Measurements from ENCODE around the gene ANLN.
"Not testable (repeated sequence)": the region's sequence is repeated elsewhere in the genome, so short reads cannot be mapped to it uniquely, and the experiment has no call there.

ANLN gene

GRCh38 chr7:36389371-36390198 lies at the start of gene ANLN:
Gene ANLN (plus strand): TSS chr7:36389862. CDS start chr7:36390027, 165 bp downstream.
- peak; percentile 95 for DNase-seq

- DNase-seq = no peak
Observed at GRCh38 chr7:36343548-36343947, 46.1 kb upstream of the ANLN start.

GRCh38 chr7:36344622-36345021 lies 45.0 kb upstream of the ANLN start:
- no peak for DNase-seq

GRCh38 chr7:36346260-36346831 lies 43.3 kb upstream of the ANLN start:
- no peak for DNase-seq

- DNase-seq = no peak
Observed at GRCh38 chr7:36348256-36348655, 41.4 kb upstream of the ANLN start.

- DNase-seq = no peak
Observed at GRCh38 chr7:36348771-36349170, 40.9 kb upstream of the ANLN start.

GRCh38 chr7:36349626-36350025 lies 40.0 kb upstream of the ANLN start:
- no peak for DNase-seq

- no peak for DNase-seq
Observed at GRCh38 chr7:36355490-36355889, 34.2 kb upstream of the ANLN start.

- DNase-seq = no peak
Observed at GRCh38 chr7:36357054-36357453, 32.6 kb upstream of the ANLN start.

- DNase-seq = no peak
Observed at GRCh38 chr7:36358589-36358988, 31.1 kb upstream of the ANLN start.

- DNase-seq = no peak
Observed at GRCh38 chr7:36360244-36360643, 29.4 kb upstream of the ANLN start.

- DNase-seq = no peak
Observed at GRCh38 chr7:36361227-36361626, 28.4 kb upstream of the ANLN start.

- no peak for DNase-seq
Observed at GRCh38 chr7:36363515-36363914, 26.1 kb upstream of the ANLN start.

GRCh38 chr7:36366005-36366717 lies 23.5 kb upstream of the ANLN start:
- no peak for DNase-seq

GRCh38 chr7:36366718-36367560 lies 22.7 kb upstream of the ANLN start:
- DNase-seq = peak; percentile 90

- no peak for DNase-seq
Observed at GRCh38 chr7:36367561-36368077, 22.0 kb upstream of the ANLN start.

- no peak for DNase-seq
Observed at GRCh38 chr7:36368496-36368895, 21.2 kb upstream of the ANLN start.

GRCh38 chr7:36369171-36369570 lies 20.5 kb upstream of the ANLN start:
- DNase-seq = no peak

GRCh38 chr7:36370046-36370445 lies 19.6 kb upstream of the ANLN start:
- DNase-seq = peak; percentile 52

GRCh38 chr7:36372156-36372555 lies 17.5 kb upstream of the ANLN start:
- no peak for DNase-seq

GRCh38 chr7:36378555-36378954 lies 11.1 kb upstream of the ANLN start:
- not testable (repeated sequence) for DNase-seq

- no peak for DNase-seq
Observed at GRCh38 chr7:36379831-36380504, 9.7 kb upstream of the ANLN start.
